Thyroid gland (tissue), 4 donors: ENCODE results near the gene CLDN17.

ENCODE experiments used
- POLR2A ChIP-seq, 2 donors: fragments of 450-650 bp; IDR thresholded peaks; one replicate each; pipeline ENCODE4 v1.6.1; 2017; ENCODE audit warnings: antibody characterized with exemption in 2 of 2, mild to moderate bottlenecking in 2 of 2, moderate library complexity in 1 of 2
- TF ChIP-seq, protein P1 (sequence below), 6 experiments: fragments of 200-600 bp in 3 of 6; fragments of 450-650 bp in 3 of 6; sonication (generic) in 3 of 6; IDR thresholded peaks; one replicate each; pipeline ENCODE4 v1.5.1; 2016 to 2019; ENCODE audit warnings: antibody characterized with exemption in 6 of 6, mild to moderate bottlenecking in 2 of 6, inconsistent platforms in 1 of 6, moderate library complexity in 1 of 6

DNA sequence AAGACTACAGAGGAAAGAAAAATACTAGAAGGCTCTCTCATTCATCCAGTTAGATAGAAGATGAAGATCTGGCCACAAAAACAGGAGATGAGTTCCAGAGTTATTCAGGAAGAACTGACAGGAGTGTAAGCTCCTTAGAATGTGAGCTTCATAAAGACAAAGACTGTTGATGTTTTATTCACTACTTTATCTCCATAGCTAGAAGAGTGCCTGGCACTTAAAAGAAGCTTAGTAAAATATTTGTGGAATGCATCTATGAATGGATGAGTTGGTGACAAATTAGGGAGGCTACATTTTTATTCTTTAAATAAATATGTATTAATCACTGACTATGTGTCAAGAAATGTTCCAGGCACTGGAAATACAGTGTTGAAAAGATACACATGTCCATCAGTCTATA lies 13.8 kb downstream of the CLDN17 start:
- TF ChIP-seq, protein P1, sequence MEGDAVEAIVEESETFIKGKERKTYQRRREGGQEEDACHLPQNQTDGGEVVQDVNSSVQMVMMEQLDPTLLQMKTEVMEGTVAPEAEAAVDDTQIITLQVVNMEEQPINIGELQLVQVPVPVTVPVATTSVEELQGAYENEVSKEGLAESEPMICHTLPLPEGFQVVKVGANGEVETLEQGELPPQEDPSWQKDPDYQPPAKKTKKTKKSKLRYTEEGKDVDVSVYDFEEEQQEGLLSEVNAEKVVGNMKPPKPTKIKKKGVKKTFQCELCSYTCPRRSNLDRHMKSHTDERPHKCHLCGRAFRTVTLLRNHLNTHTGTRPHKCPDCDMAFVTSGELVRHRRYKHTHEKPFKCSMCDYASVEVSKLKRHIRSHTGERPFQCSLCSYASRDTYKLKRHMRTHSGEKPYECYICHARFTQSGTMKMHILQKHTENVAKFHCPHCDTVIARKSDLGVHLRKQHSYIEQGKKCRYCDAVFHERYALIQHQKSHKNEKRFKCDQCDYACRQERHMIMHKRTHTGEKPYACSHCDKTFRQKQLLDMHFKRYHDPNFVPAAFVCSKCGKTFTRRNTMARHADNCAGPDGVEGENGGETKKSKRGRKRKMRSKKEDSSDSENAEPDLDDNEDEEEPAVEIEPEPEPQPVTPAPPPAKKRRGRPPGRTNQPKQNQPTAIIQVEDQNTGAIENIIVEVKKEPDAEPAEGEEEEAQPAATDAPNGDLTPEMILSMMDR (IDR thresholded peaks at IDR 0.05), result no peak
- TF ChIP-seq POLR2A (IDR thresholded peaks at IDR 0.05), result no peak
